ENCODE data around the gene EBF3. TPM values are rescaled to one million over a fixed set of nuclear protein-coding genes. Genes with fewer than 3 reads are reported as not detected.

The EBF3 gene
- total and polyA plus RNA-seq, 9 of the 15 experiments (the other 6 are each of a cell fraction or from before 2014, with no cell fraction given): not detected

DNA sequence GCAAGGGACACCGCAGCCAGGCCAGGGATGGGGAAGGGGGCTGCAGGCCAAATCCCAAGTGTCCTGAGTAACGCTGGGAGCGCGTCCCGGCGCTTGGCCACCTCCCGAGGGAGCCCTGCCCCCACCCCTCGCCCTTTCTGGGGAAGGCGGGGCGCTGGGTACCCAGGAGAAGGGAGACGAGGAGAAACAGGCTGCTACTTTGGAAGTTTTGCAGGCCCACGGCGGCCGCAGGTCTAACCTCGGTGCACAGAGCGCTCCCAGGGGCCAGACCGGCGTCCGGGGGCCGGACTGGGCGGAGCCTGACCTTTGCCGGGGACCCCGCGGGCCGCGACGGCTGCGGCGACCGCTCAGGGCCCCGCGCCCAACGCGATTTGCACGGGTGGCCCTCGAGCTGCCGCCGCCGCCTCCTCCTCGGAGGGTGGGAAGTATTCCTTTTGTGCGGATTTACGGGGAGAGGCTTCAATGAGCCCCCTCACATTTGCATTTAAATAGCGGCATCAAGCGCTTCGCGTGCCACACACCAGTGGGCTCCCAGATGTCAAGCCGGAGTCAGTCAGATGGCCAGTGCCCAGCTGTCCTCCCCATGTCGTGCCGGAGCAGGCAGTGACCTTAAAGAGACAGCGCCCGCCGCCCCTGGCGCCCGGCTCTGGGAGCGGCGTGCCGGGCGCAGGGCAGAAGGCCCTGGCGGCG, 3.0 kb upstream of the EBF3 start:
- CTCF ChIA-PET (ENCODE audit: low intra/inter-chr PET ratio): no interaction called here
- no TSS peak for BruUV-seq (replicated peaks)

More for the DNA sequence above, 3.0 kb upstream of the EBF3 start:
- no peaks in the 10 kb centered on the region for H3K9me1 ChIP-seq (ENCODE audit: control insufficient read depth, insufficient read depth, low read length)
- H3K4me1 ChIP-seq (replicated peaks in 1 of 2; ENCODE audit: control insufficient read depth in 2 of 2, insufficient read depth in 2 of 2, low read length in 2 of 2): peaks cover 0 to 12% of the 10 kb centered on the region in 2 experiments; a peak in 2 of 5 replicates
- H4K20me1 ChIP-seq (replicated peaks; ENCODE audit: control insufficient read depth, insufficient read depth, low read length): no peaks in the 10 kb centered on the region
- WGBS (ENCODE audit: insufficient coverage, low coverage, missing lambda C conversion rate): 37% methylated on average over 26 of the region's 60 CpGs
- POLR2A ChIA-PET: no interaction called here
- no peak overlapping the region for H2AFZ ChIP-seq (ENCODE audit: low read depth, low read length)
- no peaks in the 10 kb centered on the region for H3K9me3 ChIP-seq (replicated peaks; ENCODE audit: control insufficient read depth, insufficient read depth, low read depth, low read length)
- H3K4me3 ChIP-seq: no peak overlapping the region
- no peak for DNase-seq (ENCODE audit: extremely low read depth in 1 of 4, low spot score in 3 of 4)
- no peak overlapping the region for H3K27ac ChIP-seq (ENCODE audit: extremely low read depth, low read depth, low read length)
- peaks cover 0 to 25% of the 10 kb centered on the region in 2 experiments; a peak in 2 of 5 replicates for H3K27me3 ChIP-seq (ENCODE audit: control insufficient read depth in 2 of 2, insufficient read depth in 2 of 2, low read length in 2 of 2)
- H3K79me2 ChIP-seq (ENCODE audit: control insufficient read depth, insufficient read depth, low read length): no peaks in the 10 kb centered on the region
- FAIRE-seq: no peak
- in situ Hi-C loops (cut with MboI) (no loop called here), intact Hi-C loops (cut with micrococcal nuclease) (no loop called here)
- no peak for ATAC-seq
- no peak overlapping the region for H3K9ac ChIP-seq (ENCODE audit: insufficient read depth in 1 of 2, low read depth in 2 of 2, low read length in 2 of 2)
- H3K4me2 ChIP-seq (ENCODE audit: insufficient read depth, low read length): no peak overlapping the region
- no peak for TF ChIP-seq ZNF551 (CRISPR knock-in tag; IDR thresholded peaks at IDR 0.05)
- no peak for TF ChIP-seq BACH1 (tag; IDR thresholded peaks at IDR 0.05)
- TF ChIP-seq KLF13 (tag; IDR thresholded peaks at IDR 0.05; ENCODE audit: borderline replicate concordance, low read depth): no peak
- TF ChIP-seq BMI1 (IDR thresholded peaks at IDR 0.05; ENCODE audit: low read length): no peak
- no peak for TF ChIP-seq ZNF436 (CRISPR knock-in tag; IDR thresholded peaks at IDR 0.05)
- TF ChIP-seq GATAD2A (IDR thresholded peaks at IDR 0.05): no peak
- TF ChIP-seq, protein P1, sequence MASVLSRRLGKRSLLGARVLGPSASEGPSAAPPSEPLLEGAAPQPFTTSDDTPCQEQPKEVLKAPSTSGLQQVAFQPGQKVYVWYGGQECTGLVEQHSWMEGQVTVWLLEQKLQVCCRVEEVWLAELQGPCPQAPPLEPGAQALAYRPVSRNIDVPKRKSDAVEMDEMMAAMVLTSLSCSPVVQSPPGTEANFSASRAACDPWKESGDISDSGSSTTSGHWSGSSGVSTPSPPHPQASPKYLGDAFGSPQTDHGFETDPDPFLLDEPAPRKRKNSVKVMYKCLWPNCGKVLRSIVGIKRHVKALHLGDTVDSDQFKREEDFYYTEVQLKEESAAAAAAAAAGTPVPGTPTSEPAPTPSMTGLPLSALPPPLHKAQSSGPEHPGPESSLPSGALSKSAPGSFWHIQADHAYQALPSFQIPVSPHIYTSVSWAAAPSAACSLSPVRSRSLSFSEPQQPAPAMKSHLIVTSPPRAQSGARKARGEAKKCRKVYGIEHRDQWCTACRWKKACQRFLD (CRISPR knock-in tag; IDR thresholded peaks at IDR 0.05): no peak
- TF ChIP-seq, protein P2, sequence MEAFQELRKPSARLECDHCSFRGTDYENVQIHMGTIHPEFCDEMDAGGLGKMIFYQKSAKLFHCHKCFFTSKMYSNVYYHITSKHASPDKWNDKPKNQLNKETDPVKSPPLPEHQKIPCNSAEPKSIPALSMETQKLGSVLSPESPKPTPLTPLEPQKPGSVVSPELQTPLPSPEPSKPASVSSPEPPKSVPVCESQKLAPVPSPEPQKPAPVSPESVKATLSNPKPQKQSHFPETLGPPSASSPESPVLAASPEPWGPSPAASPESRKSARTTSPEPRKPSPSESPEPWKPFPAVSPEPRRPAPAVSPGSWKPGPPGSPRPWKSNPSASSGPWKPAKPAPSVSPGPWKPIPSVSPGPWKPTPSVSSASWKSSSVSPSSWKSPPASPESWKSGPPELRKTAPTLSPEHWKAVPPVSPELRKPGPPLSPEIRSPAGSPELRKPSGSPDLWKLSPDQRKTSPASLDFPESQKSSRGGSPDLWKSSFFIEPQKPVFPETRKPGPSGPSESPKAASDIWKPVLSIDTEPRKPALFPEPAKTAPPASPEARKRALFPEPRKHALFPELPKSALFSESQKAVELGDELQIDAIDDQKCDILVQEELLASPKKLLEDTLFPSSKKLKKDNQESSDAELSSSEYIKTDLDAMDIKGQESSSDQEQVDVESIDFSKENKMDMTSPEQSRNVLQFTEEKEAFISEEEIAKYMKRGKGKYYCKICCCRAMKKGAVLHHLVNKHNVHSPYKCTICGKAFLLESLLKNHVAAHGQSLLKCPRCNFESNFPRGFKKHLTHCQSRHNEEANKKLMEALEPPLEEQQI (IDR thresholded peaks at IDR 0.05): no peak
- no peak for TF ChIP-seq KDM1A (IDR thresholded peaks at IDR 0.05)
- no peak for TF ChIP-seq MEF2D (tag; conservative IDR thresholded peaks at IDR 0.05; ENCODE audit: low read depth)
- TF ChIP-seq, protein P3, sequence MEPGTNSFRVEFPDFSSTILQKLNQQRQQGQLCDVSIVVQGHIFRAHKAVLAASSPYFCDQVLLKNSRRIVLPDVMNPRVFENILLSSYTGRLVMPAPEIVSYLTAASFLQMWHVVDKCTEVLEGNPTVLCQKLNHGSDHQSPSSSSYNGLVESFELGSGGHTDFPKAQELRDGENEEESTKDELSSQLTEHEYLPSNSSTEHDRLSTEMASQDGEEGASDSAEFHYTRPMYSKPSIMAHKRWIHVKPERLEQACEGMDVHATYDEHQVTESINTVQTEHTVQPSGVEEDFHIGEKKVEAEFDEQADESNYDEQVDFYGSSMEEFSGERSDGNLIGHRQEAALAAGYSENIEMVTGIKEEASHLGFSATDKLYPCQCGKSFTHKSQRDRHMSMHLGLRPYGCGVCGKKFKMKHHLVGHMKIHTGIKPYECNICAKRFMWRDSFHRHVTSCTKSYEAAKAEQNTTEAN (CRISPR knock-in tag; IDR thresholded peaks at IDR 0.05): no peak
- H3K36me3 ChIP-seq (ENCODE audit: control insufficient read depth, insufficient read depth, low read length): no peaks in the 10 kb centered on the region
